Panc1 (cell line): ENCODE measurements around the gene GPR176.
A peak's percentile ranks its signal among the peaks of the same experiment; 100 is the strongest.

ENCODE experiments used
- POLR2AphosphoS5 ChIP-seq: IDR thresholded peaks from 2 replicates; pipeline ENCODE4 v1.6.1; 2012; ENCODE audit warnings: mild to moderate bottlenecking, low read depth, low read length, moderate library complexity
- SIN3A ChIP-seq: IDR thresholded peaks from 2 replicates; pipeline ENCODE4 v1.6.1; 2012; ENCODE audit warnings: low read depth, mild to moderate bottlenecking, low read length, moderate library complexity, borderline replicate concordance; ENCODE audit not compliant: insufficient read depth
- TCF7L2 ChIP-seq: IDR thresholded peaks from 2 replicates; pipeline ENCODE4 v1.6.1; 2011; ENCODE audit warnings: mild to moderate bottlenecking, low read depth, low read length, inconsistent platforms
- TF ChIP-seq, protein P1 (sequence below): fragments of 450-650 bp; IDR thresholded peaks from 2 replicates; pipeline ENCODE4 v1.5.1; 2017; ENCODE audit warnings: mild to moderate bottlenecking
- TF ChIP-seq, protein P2 (sequence below), 2 experiments: IDR thresholded peaks; 2 replicates each; pipeline ENCODE4 v1.6.1; 2011 to 2012; ENCODE audit warnings: low read depth in 2 of 2, control low read depth in 1 of 2, low read length in 1 of 2, mild to moderate bottlenecking in 1 of 2, moderate library complexity in 1 of 2; ENCODE audit not compliant: insufficient read depth in 1 of 2

DNA sequence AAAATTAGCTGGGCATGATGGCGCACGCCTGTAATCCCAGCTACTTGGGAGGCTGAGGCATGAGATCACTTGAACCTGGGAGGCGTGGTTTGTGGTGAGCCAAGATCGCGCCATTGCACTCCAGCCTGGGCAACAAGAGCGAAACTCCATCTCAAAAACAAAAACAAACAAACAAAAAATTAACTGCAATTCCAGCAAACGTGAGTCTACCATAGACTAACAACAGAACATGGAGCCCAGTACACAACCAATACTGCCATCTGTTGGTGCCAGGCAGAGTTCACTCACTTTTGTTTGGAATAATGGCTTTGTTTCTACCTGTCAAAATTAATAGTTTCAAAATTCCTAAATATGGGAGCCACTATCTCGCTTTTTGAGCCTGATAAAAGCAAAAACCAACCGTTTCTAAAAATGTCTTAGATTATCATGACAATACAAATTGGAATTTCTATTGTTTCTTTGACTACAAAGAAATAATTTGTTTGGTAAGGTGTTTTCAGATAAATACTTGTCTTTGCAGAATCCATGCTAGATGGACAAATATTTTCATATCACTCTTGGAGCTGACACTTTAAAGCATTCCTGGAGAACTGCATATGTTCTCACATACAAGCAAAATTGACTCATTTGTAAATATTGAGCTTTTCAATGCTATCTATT lies 45.0 kb downstream of the GPR176 start:
- TF ChIP-seq, protein P1, sequence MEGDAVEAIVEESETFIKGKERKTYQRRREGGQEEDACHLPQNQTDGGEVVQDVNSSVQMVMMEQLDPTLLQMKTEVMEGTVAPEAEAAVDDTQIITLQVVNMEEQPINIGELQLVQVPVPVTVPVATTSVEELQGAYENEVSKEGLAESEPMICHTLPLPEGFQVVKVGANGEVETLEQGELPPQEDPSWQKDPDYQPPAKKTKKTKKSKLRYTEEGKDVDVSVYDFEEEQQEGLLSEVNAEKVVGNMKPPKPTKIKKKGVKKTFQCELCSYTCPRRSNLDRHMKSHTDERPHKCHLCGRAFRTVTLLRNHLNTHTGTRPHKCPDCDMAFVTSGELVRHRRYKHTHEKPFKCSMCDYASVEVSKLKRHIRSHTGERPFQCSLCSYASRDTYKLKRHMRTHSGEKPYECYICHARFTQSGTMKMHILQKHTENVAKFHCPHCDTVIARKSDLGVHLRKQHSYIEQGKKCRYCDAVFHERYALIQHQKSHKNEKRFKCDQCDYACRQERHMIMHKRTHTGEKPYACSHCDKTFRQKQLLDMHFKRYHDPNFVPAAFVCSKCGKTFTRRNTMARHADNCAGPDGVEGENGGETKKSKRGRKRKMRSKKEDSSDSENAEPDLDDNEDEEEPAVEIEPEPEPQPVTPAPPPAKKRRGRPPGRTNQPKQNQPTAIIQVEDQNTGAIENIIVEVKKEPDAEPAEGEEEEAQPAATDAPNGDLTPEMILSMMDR, result peak; percentile 73
- TF ChIP-seq POLR2AphosphoS5, result no peak
- no peak for TF ChIP-seq SIN3A
- TF ChIP-seq, protein P2, sequence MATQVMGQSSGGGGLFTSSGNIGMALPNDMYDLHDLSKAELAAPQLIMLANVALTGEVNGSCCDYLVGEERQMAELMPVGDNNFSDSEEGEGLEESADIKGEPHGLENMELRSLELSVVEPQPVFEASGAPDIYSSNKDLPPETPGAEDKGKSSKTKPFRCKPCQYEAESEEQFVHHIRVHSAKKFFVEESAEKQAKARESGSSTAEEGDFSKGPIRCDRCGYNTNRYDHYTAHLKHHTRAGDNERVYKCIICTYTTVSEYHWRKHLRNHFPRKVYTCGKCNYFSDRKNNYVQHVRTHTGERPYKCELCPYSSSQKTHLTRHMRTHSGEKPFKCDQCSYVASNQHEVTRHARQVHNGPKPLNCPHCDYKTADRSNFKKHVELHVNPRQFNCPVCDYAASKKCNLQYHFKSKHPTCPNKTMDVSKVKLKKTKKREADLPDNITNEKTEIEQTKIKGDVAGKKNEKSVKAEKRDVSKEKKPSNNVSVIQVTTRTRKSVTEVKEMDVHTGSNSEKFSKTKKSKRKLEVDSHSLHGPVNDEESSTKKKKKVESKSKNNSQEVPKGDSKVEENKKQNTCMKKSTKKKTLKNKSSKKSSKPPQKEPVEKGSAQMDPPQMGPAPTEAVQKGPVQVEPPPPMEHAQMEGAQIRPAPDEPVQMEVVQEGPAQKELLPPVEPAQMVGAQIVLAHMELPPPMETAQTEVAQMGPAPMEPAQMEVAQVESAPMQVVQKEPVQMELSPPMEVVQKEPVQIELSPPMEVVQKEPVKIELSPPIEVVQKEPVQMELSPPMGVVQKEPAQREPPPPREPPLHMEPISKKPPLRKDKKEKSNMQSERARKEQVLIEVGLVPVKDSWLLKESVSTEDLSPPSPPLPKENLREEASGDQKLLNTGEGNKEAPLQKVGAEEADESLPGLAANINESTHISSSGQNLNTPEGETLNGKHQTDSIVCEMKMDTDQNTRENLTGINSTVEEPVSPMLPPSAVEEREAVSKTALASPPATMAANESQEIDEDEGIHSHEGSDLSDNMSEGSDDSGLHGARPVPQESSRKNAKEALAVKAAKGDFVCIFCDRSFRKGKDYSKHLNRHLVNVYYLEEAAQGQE (IDR thresholded peaks at IDR 0.05; ENCODE audit: insufficient read depth in 1 of 2, low read depth in 2 of 2, low read length in 1 of 2), result no peak
- TF ChIP-seq TCF7L2, result no peak
